CD14-positive monocyte (primary cell): ENCODE data around the gene GFI1B. TPM values are rescaled to one million over a fixed set of nuclear protein-coding genes. Genes with fewer than 3 reads are reported as not detected.
A peak's percentile ranks its signal among the peaks of the same experiment; 100 is the strongest.
"Not testable (repeated sequence)": the region's sequence is repeated elsewhere in the genome, so short reads cannot be mapped to it uniquely, and the experiment has no call there.

Experiments
- DNase-seq, 3 donors: peaks; one replicate each; pipeline ENCODE4 v3.0.0-alpha.2; 2011 to 2022
- H2AFZ ChIP-seq: 2 replicates; pipeline ENCODE4 v1.6.0; 2012; ENCODE audit warnings: mild to moderate bottlenecking, low read depth, low read length, inconsistent platforms; ENCODE audit not compliant: insufficient read depth, poor library complexity, severe bottlenecking
- H3K27ac ChIP-seq, 2 donors: 1 replicate in 1 of 2; 2 replicates in 1 of 2; pipeline ENCODE4 v1.5.1; 2012 to 2013; ENCODE audit warnings: low read length in 2 of 2, control low read depth in 1 of 2, inconsistent platforms in 1 of 2, low read depth in 1 of 2, mild to moderate bottlenecking in 1 of 2
- H3K27me3 ChIP-seq, 2 donors: one replicate each; pipeline versions ENCODE4 v1.6.0 to v1.6.1; 2011 to 2013; ENCODE audit warnings: low read length in 2 of 2; ENCODE audit not compliant: control insufficient read depth in 2 of 2, insufficient read depth in 2 of 2
- H3K36me3 ChIP-seq, 2 donors: replicated peaks in 1 of 2; 1 replicate in 1 of 2; 2 replicates in 1 of 2; pipeline versions ENCODE4 v1.5.1 to v1.6.1; 2012 to 2013; ENCODE audit warnings: low read length in 2 of 2, control low read depth in 1 of 2, inconsistent platforms in 1 of 2, mild to moderate bottlenecking in 1 of 2; ENCODE audit not compliant: insufficient read depth in 2 of 2, control insufficient read depth in 1 of 2
- H3K4me1 ChIP-seq, 2 donors: 1 replicate in 1 of 2; 2 replicates in 1 of 2; pipeline versions ENCODE4 v1.5.1 to v1.6.1; 2012 to 2013; ENCODE audit warnings: low read length in 2 of 2, control low read depth in 1 of 2, inconsistent platforms in 1 of 2, mild to moderate bottlenecking in 1 of 2, moderate library complexity in 1 of 2; ENCODE audit not compliant: insufficient read depth in 2 of 2, control insufficient read depth in 1 of 2
- H3K4me2 ChIP-seq: replicated peaks from 2 replicates; pipeline ENCODE3; 2012; ENCODE audit warnings: low read length, moderate library complexity, mild to moderate bottlenecking; ENCODE audit not compliant: poor library complexity, severe bottlenecking; ENCODE audit errors: extremely low read depth
- H3K4me3 ChIP-seq, 3 experiments: fragments of 200-600 bp in 1 of 3; sonication (generic) in 1 of 3; replicated peaks in 1 of 3; 1 replicate in 2 of 3; 2 replicates in 1 of 3; pipeline ENCODE4 v1.5.1; 2011 to 2013; ENCODE audit warnings: low read length in 3 of 3, mild to moderate bottlenecking in 3 of 3, control low read depth in 2 of 3, low read depth in 2 of 3, inconsistent platforms in 1 of 3, moderate library complexity in 1 of 3
- H3K79me2 ChIP-seq: 2 replicates; pipeline ENCODE4 v1.6.0; 2012; ENCODE audit warnings: mild to moderate bottlenecking, control low read depth, inconsistent platforms, low read length, moderate library complexity; ENCODE audit not compliant: insufficient read depth
- H3K9ac ChIP-seq: 2 replicates; pipeline ENCODE4 v1.6.0; 2017; ENCODE audit warnings: low read length, mild to moderate bottlenecking; ENCODE audit not compliant: insufficient read depth, poor library complexity, severe bottlenecking
- H3K9me3 ChIP-seq, 2 donors: replicated peaks in 1 of 2; 1 replicate in 1 of 2; 2 replicates in 1 of 2; pipeline versions ENCODE4 v1.5.1 to v1.6.1; 2012 to 2013; ENCODE audit warnings: low read length in 2 of 2, control low read depth in 1 of 2; ENCODE audit not compliant: control insufficient read depth in 1 of 2, insufficient read depth in 1 of 2
- H4K20me1 ChIP-seq: 2 replicates; pipeline ENCODE4 v1.6.0; 2012; ENCODE audit warnings: mild to moderate bottlenecking, low read length, control low read depth, moderate library complexity; ENCODE audit not compliant: insufficient read depth
- H3K27ac Mint-ChIP-seq, 7 donors: one replicate each; pipeline ENCODE4 v1.8.0; 2020; ENCODE audit warnings: mild to moderate bottlenecking in 7 of 7, mixed read lengths in 7 of 7, moderate library complexity in 6 of 7, inconsistent platforms in 2 of 7
- H3K27me3 Mint-ChIP-seq, 3 donors: one replicate each; pipeline ENCODE4 v1.8.0; 2021 to 2022; ENCODE audit warnings: low read depth in 3 of 3, mild to moderate bottlenecking in 3 of 3, mixed read lengths in 3 of 3, moderate library complexity in 3 of 3, inconsistent platforms in 1 of 3
- H3K36me3 Mint-ChIP-seq, 2 donors: one replicate each; pipeline ENCODE4 v1.8.0; 2020; ENCODE audit warnings: mixed read lengths in 2 of 2, inconsistent platforms in 1 of 2, mild to moderate bottlenecking in 1 of 2
- H3K4me1 Mint-ChIP-seq: one replicate; pipeline ENCODE4 v1.8.0; 2020; ENCODE audit warnings: mild to moderate bottlenecking, mixed read lengths
- H3K4me3 Mint-ChIP-seq, 2 donors: one replicate each; pipeline ENCODE4 v1.8.0; 2020; ENCODE audit warnings: mild to moderate bottlenecking in 2 of 2, mixed read lengths in 2 of 2, moderate library complexity in 1 of 2
- H3K9me3 Mint-ChIP-seq, 7 donors: one replicate each; pipeline ENCODE4 v1.8.0; 2020 to 2022; ENCODE audit warnings: mixed read lengths in 7 of 7, mild to moderate bottlenecking in 6 of 7, moderate library complexity in 6 of 7, inconsistent platforms in 2 of 7
- WGBS: methylation state at CpG from one replicate; pipeline ENCODE4 v1.1.5; 2013; ENCODE audit warnings: missing lambda C conversion rate; ENCODE audit not compliant: insufficient coverage; 5-methylcytosine and 5-hydroxymethylcytosine counted together
- intact Hi-C, 2 donors: fragments of 100-400 bp; cut with micrococcal nuclease; formaldehyde crosslinking; loops; one replicate each; pipeline versions ENCODE4 v1.15.0 to v1.15.1; 2023
- polyA plus RNA-seq, 3 donors: library from polyadenylated mRNA; depleted of rRNA in 1 of 3; unstranded in 2 of 3; stranded (reverse) in 1 of 3; fragments of 300-500 nt in 2 of 3; fragments of >200 nt in 1 of 3; fragmentation: Illumina TruSeq in 2 of 3; gene quantifications; 1 replicate in 2 of 3; 2 replicates in 1 of 3; pipeline ENCODE4 v1.2.3, GENCODE V29; 2012 to 2021
- small RNA-seq: library from RNA; depleted of rRNA; stranded (forward); fragments of <200 nt; gene quantifications from one replicate; pipeline ENCODE3, GENCODE V24; 2012; ENCODE audit warnings: low read depth; ENCODE audit not compliant: insufficient read length
- TF ChIP-seq, protein P1 (sequence below): fragments of 200-600 bp; IDR thresholded peaks from one replicate; pipeline ENCODE4 v1.8.0; 2022; ENCODE audit warnings: antibody characterized with exemption, mild to moderate bottlenecking

Gene GFI1B
- polyA plus RNA-seq, 3 donors: 0.06 to 0.39 (median 0.21) TPM

DNA sequence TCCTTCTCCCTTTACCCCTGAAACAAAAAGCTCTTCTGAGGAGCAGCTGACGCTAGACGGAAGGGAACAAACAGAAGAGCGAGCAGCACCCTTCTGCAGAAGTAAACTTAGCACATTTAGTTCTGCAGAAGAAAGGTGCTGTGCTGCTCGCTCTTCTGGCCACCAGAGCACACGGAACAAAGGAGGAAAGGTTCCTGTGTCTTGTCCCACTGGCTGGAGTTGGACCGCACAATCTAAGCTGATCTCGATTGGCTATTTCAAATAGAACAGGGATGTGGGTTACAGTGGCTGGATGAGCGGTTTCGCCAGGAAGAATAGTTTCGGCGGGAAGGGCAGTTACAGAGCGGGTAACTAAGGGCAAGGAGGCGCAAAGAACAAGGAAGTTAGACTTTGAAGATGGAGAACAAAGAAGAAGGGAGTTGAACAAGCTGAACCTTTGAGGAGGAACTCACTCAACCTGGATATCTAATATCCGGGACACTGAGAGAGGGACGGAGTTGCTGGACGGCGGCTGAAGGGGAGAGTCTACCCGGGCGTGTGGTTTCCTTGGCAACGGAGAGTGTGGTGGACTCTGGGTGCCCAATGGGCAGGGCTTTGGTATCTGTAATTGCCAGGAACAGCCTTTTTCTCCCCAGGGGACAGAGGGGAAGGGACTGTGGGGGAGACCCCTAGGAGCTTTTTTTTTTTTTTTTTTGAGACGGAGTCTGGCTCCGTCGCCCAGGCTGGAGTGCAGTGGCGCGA lies 59.5 kb downstream of the GFI1B start:
- DNase-seq: no peak
- 86% methylated on average over 14 of the region's 25 CpGs for WGBS
- Histone ChIP-seq H3K27me3 (no peaks in the 10 kb centered on the region), H3K4me3 (no peak overlapping the region), H3K27ac (no peak overlapping the region), H3K4me1 (peaks cover 7 to 17% of the 10 kb centered on the region in 2 donors), H3K4me2 (no peak overlapping the region), H3K36me3 (peaks cover 15 to 43% of the 10 kb centered on the region in 2 donors), H3K79me2 (peaks cover 88% of the 10 kb centered on the region), H3K9ac (no peak overlapping the region), H4K20me1 (peaks cover 78% of the 10 kb centered on the region), H2AFZ (no peak overlapping the region), H3K9me3 (no peaks in the 10 kb centered on the region)
- Mint-ChIP-seq H3K9me3 (no peaks in the 10 kb centered on the region), H3K4me3 (no peak overlapping the region), H3K27me3 (peaks cover 0 to 2% (median 0%) of the 10 kb centered on the region in 3 donors), H3K27ac (peak overlapping the region in 3 of 7 donors; percentile 44 to 65 (median 51)), H3K36me3 (peaks cover 32 to 38% of the 10 kb centered on the region in 2 donors), H3K4me1 (peaks cover 29% of the 10 kb centered on the region)
- intact Hi-C loops: loop anchor here in 1 of 2 donors (10.0 kb wide), 1 partner anchor 337 kb away; the partner anchor contains the start of genes STKLD1 and SURF4
- TF ChIP-seq, protein P1, sequence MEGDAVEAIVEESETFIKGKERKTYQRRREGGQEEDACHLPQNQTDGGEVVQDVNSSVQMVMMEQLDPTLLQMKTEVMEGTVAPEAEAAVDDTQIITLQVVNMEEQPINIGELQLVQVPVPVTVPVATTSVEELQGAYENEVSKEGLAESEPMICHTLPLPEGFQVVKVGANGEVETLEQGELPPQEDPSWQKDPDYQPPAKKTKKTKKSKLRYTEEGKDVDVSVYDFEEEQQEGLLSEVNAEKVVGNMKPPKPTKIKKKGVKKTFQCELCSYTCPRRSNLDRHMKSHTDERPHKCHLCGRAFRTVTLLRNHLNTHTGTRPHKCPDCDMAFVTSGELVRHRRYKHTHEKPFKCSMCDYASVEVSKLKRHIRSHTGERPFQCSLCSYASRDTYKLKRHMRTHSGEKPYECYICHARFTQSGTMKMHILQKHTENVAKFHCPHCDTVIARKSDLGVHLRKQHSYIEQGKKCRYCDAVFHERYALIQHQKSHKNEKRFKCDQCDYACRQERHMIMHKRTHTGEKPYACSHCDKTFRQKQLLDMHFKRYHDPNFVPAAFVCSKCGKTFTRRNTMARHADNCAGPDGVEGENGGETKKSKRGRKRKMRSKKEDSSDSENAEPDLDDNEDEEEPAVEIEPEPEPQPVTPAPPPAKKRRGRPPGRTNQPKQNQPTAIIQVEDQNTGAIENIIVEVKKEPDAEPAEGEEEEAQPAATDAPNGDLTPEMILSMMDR: no peak

DNA sequence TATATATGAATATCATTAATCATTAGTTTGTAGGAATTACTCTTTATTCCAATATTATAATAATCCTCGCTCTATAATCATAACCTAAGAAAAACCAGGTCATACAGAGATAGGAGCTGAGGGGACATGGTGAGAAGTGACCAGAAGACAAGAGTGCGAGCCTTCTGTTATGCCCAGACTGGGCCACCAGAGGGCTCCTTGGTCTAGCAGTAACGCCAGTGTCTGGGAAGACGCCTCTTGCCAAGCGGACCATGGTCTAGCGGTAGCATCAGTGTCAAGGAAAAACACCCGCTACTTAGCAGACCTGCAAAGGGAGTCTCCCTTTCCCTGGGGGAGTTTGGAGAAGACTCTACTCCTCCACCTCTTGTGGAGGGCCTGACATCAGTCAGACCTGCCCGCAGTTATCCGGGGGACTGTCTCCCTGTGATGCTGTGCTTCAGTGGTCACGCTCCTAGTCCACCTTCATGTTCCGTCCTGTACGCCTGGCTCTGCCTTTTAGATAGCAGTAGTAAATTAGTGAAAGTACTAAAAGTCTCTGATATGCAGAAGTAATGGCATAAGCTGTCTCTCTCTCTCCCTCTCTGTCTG lies 62.5 kb downstream of the GFI1B start:
- WGBS: 92% methylated on average over 2 of the region's 12 CpGs
- H3K4me1 Mint-ChIP-seq, H3K4me3 ChIP-seq, H3K4me3 Mint-ChIP-seq, H2AFZ ChIP-seq, intact Hi-C loops, H3K27me3 ChIP-seq, H3K27me3 Mint-ChIP-seq, H3K9me3 ChIP-seq, H3K4me2 ChIP-seq, H3K9me3 Mint-ChIP-seq, H3K9ac ChIP-seq, H3K4me1 ChIP-seq, H3K27ac ChIP-seq: not testable (repeated sequence)
- Mint-ChIP-seq H3K36me3 (peaks cover 60% of the 10 kb centered on the region in 2 donors), H3K27ac (peak overlapping the region in 1 of 7 donors; percentile 2)
- TF ChIP-seq, protein P1: peak; percentile 74
- H3K36me3 ChIP-seq: peaks cover 45 to 63% of the 10 kb centered on the region in 2 donors
- DNase-seq: peak in 1 of 3 donors; percentile 5
- H4K20me1 ChIP-seq: peaks cover 49% of the 10 kb centered on the region
- peaks cover 58% of the 10 kb centered on the region for H3K79me2 ChIP-seq

Small RNAs within 50 kb of the gene (small RNA-seq; reads per million reads assigned to genes)
- gene AL593851.1 (not detected), gene MIR548AW (not detected), gene RNU7-21P (not detected)

Other genes starting within 250 kb of the GFI1B start
- under 1 TPM in 1 of 3 donors, not detected in 2; 0.08 TPM for gene AK8, start 100.4 kb upstream of the GFI1B start, polyA plus RNA-seq
- under 1 TPM; 0.28 to 0.95 (median 0.57) TPM for gene SPACA9, start 99.8 kb upstream of the GFI1B start, polyA plus RNA-seq
- 10 to 100 TPM in 1 of 3 donors, 1 to 10 TPM in 2; 3.3 to 43.0 (median 5.8) TPM for gene TSC1, start 34.1 kb upstream of the GFI1B start, polyA plus RNA-seq
- 10 to 100 TPM; 21.3 to 75.6 (median 24.4) TPM for gene GTF3C5, start 52.3 kb downstream of the GFI1B start, polyA plus RNA-seq
- gene CEL, start 83.3 kb downstream of the GFI1B start, polyA plus RNA-seq: under 1 TPM in 1 of 3 donors, not detected in 2; 0.24 TPM
- 10 to 100 TPM in 1 of 3 donors, 1 to 10 TPM in 2; 3.5 to 63.8 (median 4.2) TPM for gene RALGDS, start 142.5 kb downstream of the GFI1B start, polyA plus RNA-seq
- 10 to 100 TPM in 1 of 3 donors, 1 to 10 TPM in 2; 7.1 to 40.1 (median 8.0) TPM for gene GBGT1, start 185.2 kb downstream of the GFI1B start, polyA plus RNA-seq
- gene OBP2B, start 230.6 kb downstream of the GFI1B start, polyA plus RNA-seq: not detected